Tibial nerve (tissue), 4 donors: ENCODE data around the gene PITX1. TPM values are rescaled to one million over a fixed set of nuclear protein-coding genes. Genes with fewer than 3 reads are reported as not detected.

Experiments used
- DNase-seq, 2 donors: peaks; one replicate each; pipeline ENCODE4 v3.0.0-alpha.2; 2019; ENCODE audit warnings: low spot score in 2 of 2
- H3K27ac ChIP-seq, 4 donors: fragments of 200-600 bp; sonication (generic) in 3 of 4; one replicate each; pipeline ENCODE4 v1.5.1; 2017 to 2019; ENCODE audit warnings: mild to moderate bottlenecking in 1 of 4
- H3K27me3 ChIP-seq, 2 donors: fragments of 200-600 bp; sonication (generic) in 1 of 2; one replicate each; pipeline versions ENCODE4 v1.5.1 to v1.6.0; 2017 to 2019
- H3K36me3 ChIP-seq, 3 donors: fragments of 200-600 bp; sonication (generic); one replicate each; pipeline ENCODE4 v1.5.1; 2018 to 2019
- H3K4me1 ChIP-seq, 4 donors: fragments of 200-600 bp; sonication (generic) in 3 of 4; one replicate each; pipeline ENCODE4 v1.5.1; 2017 to 2019
- H3K4me3 ChIP-seq, 4 donors: fragments of 200-600 bp; sonication (generic) in 3 of 4; one replicate each; pipeline ENCODE4 v1.5.1; 2017 to 2019; ENCODE audit warnings: mild to moderate bottlenecking in 1 of 4, moderate library complexity in 1 of 4
- H3K9me3 ChIP-seq, 4 donors: fragments of 200-600 bp; sonication (generic) in 3 of 4; one replicate each; pipeline ENCODE4 v1.5.1; 2017 to 2019
- CTCF ChIP-seq, 5 experiments: fragments of 200-600 bp in 3 of 5; fragments of 450-650 bp in 2 of 5; sonication (generic) in 3 of 5; IDR thresholded peaks; one replicate each; pipeline ENCODE4 v1.5.1; 2016 to 2019; ENCODE audit warnings: antibody characterized with exemption in 5 of 5, mild to moderate bottlenecking in 3 of 5, moderate library complexity in 2 of 5
- EP300 ChIP-seq, 2 donors: sonication (generic); formaldehyde crosslinking; IDR thresholded peaks; one replicate each; pipeline ENCODE4 v1.6.1; 2017; ENCODE audit warnings: antibody characterized with exemption in 2 of 2, mild to moderate bottlenecking in 1 of 2
- POLR2A ChIP-seq, 2 donors: fragments of 450-650 bp; IDR thresholded peaks; one replicate each; pipeline ENCODE4 v1.6.1; 2017; ENCODE audit warnings: antibody characterized with exemption in 2 of 2, mild to moderate bottlenecking in 2 of 2, moderate library complexity in 2 of 2
- WGBS, 2 donors: methylation state at CpG; one replicate each; pipeline ENCODE4 v1.1.5; 2018; 5-methylcytosine and 5-hydroxymethylcytosine counted together
- total RNA-seq, 4 donors: library from RNA; depleted of rRNA; stranded (reverse); fragments of >200 nt; gene quantifications; one replicate each; pipeline ENCODE4 v1.1.0, GENCODE V29; 2016

Gene PITX1
- total RNA-seq, 4 donors from 2014 or later: 1.1 to 5.4 (median 3.0) TPM

DNA sequence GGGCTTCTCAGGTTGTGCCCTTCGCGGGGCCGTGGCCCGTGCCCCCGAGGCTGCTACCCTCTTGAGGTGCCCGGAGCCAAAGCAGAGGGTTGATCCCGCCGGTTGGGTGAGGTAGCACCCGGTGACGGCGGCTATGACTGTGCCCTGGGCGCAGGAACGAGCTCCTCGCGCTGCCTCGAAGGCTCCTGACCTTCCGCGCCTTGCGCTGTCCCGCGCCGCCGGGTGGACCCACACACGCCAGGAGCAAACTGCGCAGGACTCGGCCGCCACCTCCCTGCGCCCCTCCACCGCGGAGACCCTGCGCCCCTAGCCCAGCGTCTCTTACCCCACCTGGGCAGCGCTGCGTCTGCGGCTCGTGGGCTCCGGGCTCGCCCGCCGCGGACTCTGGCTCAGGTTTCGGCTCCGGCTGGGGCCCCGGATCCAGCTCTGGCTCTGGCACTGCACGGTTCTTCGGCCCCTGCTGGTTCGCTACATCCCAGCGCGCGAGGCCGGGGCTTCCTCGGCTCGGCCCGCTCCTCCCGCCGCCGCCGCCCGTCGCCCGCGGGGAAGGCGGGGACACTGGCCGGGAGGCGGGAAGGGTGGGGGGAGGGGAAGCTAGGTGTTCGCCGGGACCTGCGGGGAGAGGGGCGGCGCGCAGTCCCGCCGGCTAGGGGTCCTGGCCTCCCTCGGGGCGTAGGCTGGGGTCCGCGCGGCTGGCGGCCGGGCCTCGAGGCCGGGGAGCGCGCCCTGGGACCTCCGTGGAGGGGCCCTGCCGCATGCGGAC lies 5.4 kb upstream of the PITX1 start:
- Histone ChIP-seq H3K9me3 (no peaks in the 10 kb centered on the region), H3K36me3 (no peaks in the 10 kb centered on the region), H3K4me1 (peaks cover 0 to 29% (median 8%) of the 10 kb centered on the region in 4 donors), H3K27ac (no peak overlapping the region), H3K4me3 (peak overlapping the region in 2 of 4 donors; percentile 30 to 31), H3K27me3 (peaks cover 5 to 98% of the 10 kb centered on the region in 2 donors)
- 0 to 3% methylated on average over 3 to 48 of the region's 87 CpGs for WGBS, 2 donors
- TF ChIP-seq EP300 (IDR thresholded peaks at IDR 0.05) (no peak), POLR2A (IDR thresholded peaks at IDR 0.05) (no peak), CTCF (IDR thresholded peaks at IDR 0.05) (no peak)
- DNase-seq: no peak

DNA sequence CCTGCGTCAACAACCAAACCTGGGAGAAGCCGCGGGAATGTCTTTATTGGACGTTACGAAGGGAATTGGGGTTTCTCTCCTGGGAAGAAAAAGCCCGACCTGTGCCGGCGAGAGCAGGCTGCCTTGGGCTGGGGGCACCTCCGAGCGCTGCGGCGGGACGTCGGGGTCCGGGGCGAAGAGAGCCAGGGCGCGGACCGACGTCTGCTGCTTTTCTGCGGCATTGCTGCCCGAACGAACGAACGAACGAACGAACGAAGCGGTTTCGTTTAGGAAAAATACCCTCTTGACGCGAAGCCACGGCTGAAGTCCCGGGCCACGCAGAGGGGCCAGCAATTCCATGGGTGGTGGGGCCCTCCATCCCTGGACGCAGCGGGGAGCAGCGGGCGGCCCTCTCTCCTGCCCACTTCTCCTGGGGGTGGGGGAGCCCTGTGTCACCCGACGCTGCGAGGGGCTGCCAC lies 4.8 kb upstream of the PITX1 start:
- Histone ChIP-seq H3K27ac (no peak overlapping the region), H3K36me3 (no peaks in the 10 kb centered on the region)

DNA sequence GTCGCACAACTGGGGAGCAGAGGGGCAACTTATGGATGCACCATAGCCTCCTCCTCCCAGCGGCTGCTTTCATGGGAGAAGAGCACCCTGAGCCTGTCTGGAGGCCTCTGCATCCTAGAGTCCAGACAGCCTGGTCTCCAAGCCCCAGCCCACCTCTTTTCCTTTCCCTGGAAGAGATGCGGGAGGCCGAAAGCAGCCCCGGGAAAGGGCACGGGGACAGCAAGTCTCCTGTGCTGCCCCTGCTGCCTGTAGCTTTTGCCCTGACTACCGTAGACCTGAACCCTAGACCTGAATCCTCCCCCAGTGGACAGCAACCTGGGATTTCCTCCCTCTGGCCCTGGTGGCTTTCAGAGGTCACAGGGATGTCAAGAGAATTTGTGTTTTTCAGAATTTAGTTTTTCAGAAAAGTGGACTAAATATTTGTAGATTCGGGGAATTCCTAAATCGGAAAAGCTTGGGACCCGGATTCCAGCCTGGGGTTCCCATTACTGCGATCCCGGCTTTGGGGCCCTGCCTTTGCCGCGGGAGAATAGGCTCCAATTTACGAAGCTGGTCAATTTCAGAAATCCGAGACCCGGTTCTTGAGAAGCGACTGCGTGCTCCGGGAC lies 4.3 kb upstream of the PITX1 start:
- DNase-seq: no peak
- 31 to 32% methylated on average over 19 to 20 of the region's 20 CpGs for WGBS, 2 donors
- no peak for TF ChIP-seq POLR2A (IDR thresholded peaks at IDR 0.05)
- no peak for TF ChIP-seq CTCF (IDR thresholded peaks at IDR 0.05)
- no peak for TF ChIP-seq EP300 (IDR thresholded peaks at IDR 0.05)
- H3K4me3 ChIP-seq: no peak overlapping the region
- peaks cover 5 to 96% of the 10 kb centered on the region in 2 donors for H3K27me3 ChIP-seq
- H3K4me1 ChIP-seq: peaks cover 0 to 39% (median 13%) of the 10 kb centered on the region in 4 donors
- no peaks in the 10 kb centered on the region for H3K9me3 ChIP-seq
- H3K27ac ChIP-seq: no peak overlapping the region
- H3K36me3 ChIP-seq: no peaks in the 10 kb centered on the region

More for the DNA sequence above, 4.8 kb upstream of the PITX1 start:
- DNase-seq: no peak
- Histone ChIP-seq H3K9me3 (no peaks in the 10 kb centered on the region), H3K4me3 (peak overlapping the region in 2 of 4 donors; percentile 30 to 31), H3K27me3 (peaks cover 5 to 98% of the 10 kb centered on the region in 2 donors), H3K4me1 (peaks cover 0 to 34% (median 9%) of the 10 kb centered on the region in 4 donors)
- TF ChIP-seq POLR2A (IDR thresholded peaks at IDR 0.05): no peak
- TF ChIP-seq CTCF (IDR thresholded peaks at IDR 0.05): no peak
- no peak for TF ChIP-seq EP300 (IDR thresholded peaks at IDR 0.05)
- WGBS, 2 donors: 8 to 11% methylated on average over 34 to 35 of the region's 42 CpGs

DNA sequence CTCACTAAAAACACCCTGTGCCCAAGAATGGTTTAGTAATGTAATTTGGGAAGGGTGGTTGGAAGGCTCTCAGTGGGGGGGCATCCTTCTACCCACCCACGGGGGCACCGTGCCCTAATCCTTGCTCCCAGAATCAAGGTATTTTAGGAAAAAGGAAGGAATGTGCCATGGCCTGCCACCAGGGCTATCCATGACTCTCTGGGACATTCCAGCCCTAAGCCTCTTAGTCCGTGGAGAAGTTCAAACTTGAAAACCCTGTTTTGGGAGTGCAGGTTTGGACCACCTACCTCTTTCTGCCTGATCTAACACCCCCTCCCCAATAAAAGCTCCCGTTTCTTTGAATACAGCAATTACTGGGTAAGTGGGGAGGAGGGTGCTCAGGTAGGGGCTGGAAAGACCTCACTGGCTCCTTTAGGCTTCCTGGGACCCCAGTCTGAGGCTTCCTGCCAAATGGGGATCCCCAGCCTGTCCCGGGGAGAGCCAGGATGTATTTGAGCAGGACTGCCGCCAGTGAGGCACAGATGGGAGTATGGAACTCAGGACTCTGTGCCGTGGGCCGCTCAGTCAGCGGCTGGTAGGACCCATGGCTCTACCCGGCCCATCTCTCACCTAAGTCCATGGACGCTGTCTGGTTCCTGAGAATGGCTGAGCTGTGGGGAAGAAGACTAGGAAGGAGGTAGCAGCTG lies 3.6 kb upstream of the PITX1 start:
- Histone ChIP-seq H3K36me3 (no peaks in the 10 kb centered on the region), H3K27me3 (peaks cover 9 to 96% of the 10 kb centered on the region in 2 donors), H3K4me3 (no peak overlapping the region), H3K4me1 (peaks cover 0 to 46% (median 19%) of the 10 kb centered on the region in 4 donors), H3K9me3 (no peaks in the 10 kb centered on the region), H3K27ac (no peak overlapping the region)
- TF ChIP-seq POLR2A (IDR thresholded peaks at IDR 0.05) (no peak), CTCF (IDR thresholded peaks at IDR 0.05) (no peak), EP300 (IDR thresholded peaks at IDR 0.05) (no peak)
- DNase-seq: no peak
- 33 to 37% methylated on average over 8 to 11 of the region's 11 CpGs for WGBS, 2 donors
